ENCODE results near the gene FBRSL1. TPM values are rescaled to one million over a fixed set of nuclear protein-coding genes. Genes with fewer than 3 reads are reported as not detected.
A peak's percentile ranks its signal among the peaks of the same experiment; 100 is the strongest.

Gene FBRSL1
- total RNA-seq, 1 experiment from 2014 or later, result 130 TPM

- POLR2A ChIA-PET (ENCODE audit: low non-redundant PET), result no interaction called here
- intact Hi-C loops (cut with micrococcal nuclease; ENCODE audit: unreplicated experiment), result no loop called here
- Histone ChIP-seq H3K4me3 (ENCODE audit: low read depth, low read length, poor library complexity, severe bottlenecking) (no peak overlapping the region), H3K4me1 (ENCODE audit: insufficient read depth, low read length, poor library complexity, severe bottlenecking) (no peaks in the 10 kb centered on the region), H3K27ac (ENCODE audit: low read depth, low read length, poor library complexity, severe bottlenecking) (no peak overlapping the region), H3K36me3 (ENCODE audit: insufficient read depth, low read length, poor library complexity, severe bottlenecking) (no peaks in the 10 kb centered on the region), H3K9me3 (ENCODE audit: low read depth, low read length, poor library complexity, severe bottlenecking) (no peaks in the 10 kb centered on the region), H3K27me3 (replicated peaks; ENCODE audit: insufficient read depth, low read depth, low read length, poor library complexity) (no peaks in the 10 kb centered on the region)
- CTCF ChIA-PET, result no interaction called here
- TF ChIP-seq CTCF (conservative IDR thresholded peaks at IDR 0.05; ENCODE audit: low read depth, low read length) (no peak), EZH2 (IDR thresholded peaks at IDR 0.05; ENCODE audit: borderline replicate concordance, low read depth, low read length, poor library complexity, severe bottlenecking) (no peak)
- peak; percentile 34 for DNase-seq (ENCODE audit: low spot score)
- no TSS peak for BruUV-seq (replicated peaks)
These were observed 39.4 kb upstream of the FBRSL1 start for GRCh38 chr12:132450418-132451171.

- H3K4me3 ChIP-seq (ENCODE audit: low read depth, low read length, poor library complexity, severe bottlenecking), result no peak overlapping the region
These were observed 38.6 kb upstream of the FBRSL1 start for GRCh38 chr12:132451172-132451835.

DNA sequence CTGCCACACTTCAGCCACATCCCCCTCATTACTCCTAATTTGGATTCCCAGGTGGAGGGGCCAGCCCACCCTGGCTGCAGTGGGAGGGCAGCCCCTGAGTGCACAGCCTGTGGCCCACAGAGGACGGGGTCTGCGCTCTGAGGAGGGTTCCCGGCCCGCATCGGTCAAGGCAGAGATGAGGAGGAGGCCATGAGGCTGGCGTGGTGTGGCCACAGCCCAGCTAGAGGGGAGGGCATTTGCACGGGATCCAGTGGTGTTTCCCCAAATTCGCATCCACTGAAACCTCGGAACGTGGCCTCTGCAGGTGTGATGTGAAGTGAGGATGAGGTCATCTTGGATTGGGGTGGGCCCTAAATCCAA, 38.1 kb upstream of the FBRSL1 start:
- DNase-seq (ENCODE audit: low spot score), result no peak
- TF ChIP-seq CTCF (conservative IDR thresholded peaks at IDR 0.05; ENCODE audit: low read depth, low read length) (no peak), EZH2 (IDR thresholded peaks at IDR 0.05; ENCODE audit: borderline replicate concordance, low read depth, low read length, poor library complexity, severe bottlenecking) (no peak)
- intact Hi-C loops (cut with micrococcal nuclease; ENCODE audit: unreplicated experiment), result no loop called here
- Histone ChIP-seq H3K36me3 (ENCODE audit: insufficient read depth, low read length, poor library complexity, severe bottlenecking) (no peaks in the 10 kb centered on the region), H3K27me3 (replicated peaks; ENCODE audit: insufficient read depth, low read depth, low read length, poor library complexity) (no peaks in the 10 kb centered on the region), H3K4me3 (ENCODE audit: low read depth, low read length, poor library complexity, severe bottlenecking) (no peak overlapping the region), H3K27ac (ENCODE audit: low read depth, low read length, poor library complexity, severe bottlenecking) (no peak overlapping the region), H3K4me1 (ENCODE audit: insufficient read depth, low read length, poor library complexity, severe bottlenecking) (no peaks in the 10 kb centered on the region), H3K9me3 (ENCODE audit: low read depth, low read length, poor library complexity, severe bottlenecking) (no peaks in the 10 kb centered on the region)
- BruUV-seq (replicated peaks), result no TSS peak
- ChIA-PET POLR2A (ENCODE audit: low non-redundant PET) (no interaction called here), CTCF (no interaction called here)

More at GRCh38 chr12:132451172-132451835, 38.6 kb upstream of the FBRSL1 start:
- Histone ChIP-seq H3K36me3 (ENCODE audit: insufficient read depth, low read length, poor library complexity, severe bottlenecking) (no peaks in the 10 kb centered on the region), H3K27me3 (replicated peaks; ENCODE audit: insufficient read depth, low read depth, low read length, poor library complexity) (no peaks in the 10 kb centered on the region), H3K4me1 (ENCODE audit: insufficient read depth, low read length, poor library complexity, severe bottlenecking) (no peaks in the 10 kb centered on the region), H3K27ac (ENCODE audit: low read depth, low read length, poor library complexity, severe bottlenecking) (no peak overlapping the region), H3K9me3 (ENCODE audit: low read depth, low read length, poor library complexity, severe bottlenecking) (no peaks in the 10 kb centered on the region)
- POLR2A ChIA-PET (ENCODE audit: low non-redundant PET), result no interaction called here
- CTCF ChIA-PET, result no interaction called here
- TF ChIP-seq EZH2 (IDR thresholded peaks at IDR 0.05; ENCODE audit: borderline replicate concordance, low read depth, low read length, poor library complexity, severe bottlenecking) (no peak), CTCF (conservative IDR thresholded peaks at IDR 0.05; ENCODE audit: low read depth, low read length) (no peak)
- intact Hi-C loops (cut with micrococcal nuclease; ENCODE audit: unreplicated experiment), result no loop called here
- BruUV-seq (replicated peaks), result no TSS peak
- DNase-seq (ENCODE audit: low spot score), result no peak
